GM21529 (cell line): Measurements from ENCODE around the gene SURF4.

Experiments
- ATAC-seq: cut with Tn5 transposase; IDR thresholded peaks from one replicate; pipeline ENCODE4 v1.9.1; 2021; ENCODE audit not compliant: unreplicated experiment

SURF4 gene

DNA sequence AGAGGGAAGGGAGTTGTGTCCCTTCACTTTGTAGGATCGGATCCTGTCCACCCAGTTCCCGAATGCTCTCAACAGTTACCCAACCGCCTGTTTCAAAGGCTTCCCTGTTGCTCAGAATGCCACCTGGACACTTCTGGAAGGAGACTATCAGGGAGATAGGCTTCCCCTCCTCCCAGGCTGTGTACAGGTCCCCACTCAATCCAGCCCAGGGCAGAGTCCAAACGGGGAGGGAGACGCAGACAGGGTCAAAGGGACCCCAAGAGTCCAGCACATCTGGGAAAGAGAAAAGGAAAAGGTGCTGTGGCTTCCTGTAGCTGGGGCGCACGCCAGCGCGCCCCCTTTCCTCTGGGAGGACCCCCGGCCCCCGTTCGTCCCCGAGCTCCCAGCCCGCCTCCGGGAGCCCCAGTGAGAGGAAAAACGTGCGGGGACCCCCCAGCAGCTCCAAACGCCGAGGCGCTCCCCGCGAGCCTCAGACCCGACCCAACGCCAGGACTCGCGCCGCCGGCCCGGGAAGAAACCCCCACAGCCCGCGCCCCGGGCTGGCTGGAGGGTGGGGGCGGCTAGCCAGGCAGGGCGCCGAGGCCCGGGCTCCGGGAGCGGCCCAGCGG is 640 bp downstream of the SURF4 start:
- ATAC-seq, result peak; percentile 17

GRCh38 chr9:133374612-133375115 is 1.2 kb downstream of the SURF4 start:
- ATAC-seq, result no peak

DNA sequence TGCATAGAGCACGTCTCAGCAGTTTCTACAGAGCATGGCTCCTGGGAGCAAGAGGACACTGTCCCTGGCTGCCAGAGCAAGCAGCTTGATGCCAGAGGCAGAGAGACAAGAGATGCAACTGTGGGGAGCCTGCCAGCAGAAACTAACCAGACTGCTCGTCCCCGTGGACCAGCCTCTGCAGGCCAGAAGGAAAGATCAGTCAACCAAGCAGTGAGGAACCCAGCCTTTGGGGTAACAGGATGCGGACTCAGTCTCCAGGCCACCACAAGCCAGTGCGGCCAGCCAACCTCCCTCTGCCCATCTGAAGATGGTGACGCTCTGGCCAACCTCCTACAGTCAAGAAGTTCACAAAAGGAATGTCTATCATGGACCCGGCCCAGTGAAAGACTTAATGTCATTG is 3.7 kb downstream of the SURF4 start:
- ATAC-seq, result no peak

- no peak for ATAC-seq
Observed at GRCh38 chr9:133371261-133371711, 4.6 kb downstream of the SURF4 start.

DNA sequence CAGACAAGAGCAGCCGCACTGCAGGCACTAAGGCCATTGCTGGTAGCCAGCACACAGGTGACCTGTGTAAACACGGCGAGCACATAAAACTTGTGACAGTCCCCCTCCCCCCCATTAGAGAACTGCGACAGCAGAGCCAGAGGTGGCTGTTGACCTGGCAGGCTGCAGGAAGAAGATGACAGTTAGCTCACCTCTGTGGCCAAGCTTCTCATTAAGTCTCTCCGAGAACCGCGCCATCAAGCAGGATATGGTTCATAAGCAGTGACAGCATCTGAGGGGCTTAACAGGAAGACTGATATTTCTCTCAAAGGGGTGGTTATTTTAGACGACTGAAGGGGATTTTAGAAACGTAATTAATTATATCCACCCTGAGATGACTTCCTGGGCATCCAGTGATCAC is 5.2 kb downstream of the SURF4 start:
- no peak for ATAC-seq

DNA sequence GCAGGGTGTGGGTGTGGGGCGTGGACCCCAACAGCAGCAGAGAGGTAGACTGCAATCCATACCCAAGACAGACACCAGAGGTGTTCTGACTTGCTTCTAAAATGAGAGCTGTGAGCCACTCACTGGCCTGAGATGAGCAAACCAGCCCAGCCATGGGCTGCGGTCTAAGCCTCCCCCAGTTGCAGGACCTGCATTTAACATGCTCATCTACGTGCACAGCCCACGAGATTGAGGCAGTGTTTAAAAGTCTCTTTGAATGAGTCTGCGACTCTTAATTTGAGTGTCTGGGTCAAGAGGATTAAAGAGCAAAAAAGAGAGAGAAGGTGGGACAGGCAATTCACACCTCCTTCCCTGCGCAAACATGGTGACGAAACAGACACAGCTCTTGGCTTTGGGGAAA is 5.9 kb downstream of the SURF4 start:
- no peak for ATAC-seq

- ATAC-seq, result no peak
Observed at GRCh38 chr9:133369422-133369821, 6.4 kb downstream of the SURF4 start.

DNA sequence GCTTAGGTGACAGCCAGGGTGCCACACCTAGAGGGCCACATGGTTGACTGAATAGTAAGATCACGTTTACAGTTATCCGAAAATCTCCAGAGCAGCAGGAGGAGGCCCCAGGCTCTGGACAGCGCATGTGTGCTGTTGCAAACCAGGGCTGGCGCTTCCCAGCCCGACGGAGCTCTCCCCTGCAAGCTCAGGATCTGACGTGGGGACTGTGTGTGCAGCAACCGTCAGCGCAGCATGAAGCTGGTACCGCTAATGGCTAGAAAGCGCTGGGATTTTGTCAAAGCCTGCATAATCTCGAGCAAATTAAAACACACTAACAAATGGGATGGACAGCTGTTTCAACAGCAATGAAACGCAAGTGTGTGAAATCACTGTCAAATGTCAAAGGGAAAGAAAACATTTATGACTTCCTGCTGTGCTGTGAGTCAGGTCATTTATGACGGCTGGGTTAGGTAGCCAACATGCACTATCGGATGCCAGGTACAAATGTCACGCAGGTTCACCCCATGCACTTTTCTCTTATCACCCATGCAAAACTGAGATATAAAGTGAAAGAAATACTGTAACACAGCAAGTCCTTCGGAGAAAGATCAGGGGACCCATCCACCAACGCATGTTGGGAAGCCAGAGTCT is 7.5 kb downstream of the SURF4 start:
- no peak for ATAC-seq

GRCh38 chr9:133367778-133368177 is 8.1 kb downstream of the SURF4 start:
- no peak for ATAC-seq

GRCh38 chr9:133367221-133367620 is 8.6 kb downstream of the SURF4 start:
- ATAC-seq, result no peak

DNA sequence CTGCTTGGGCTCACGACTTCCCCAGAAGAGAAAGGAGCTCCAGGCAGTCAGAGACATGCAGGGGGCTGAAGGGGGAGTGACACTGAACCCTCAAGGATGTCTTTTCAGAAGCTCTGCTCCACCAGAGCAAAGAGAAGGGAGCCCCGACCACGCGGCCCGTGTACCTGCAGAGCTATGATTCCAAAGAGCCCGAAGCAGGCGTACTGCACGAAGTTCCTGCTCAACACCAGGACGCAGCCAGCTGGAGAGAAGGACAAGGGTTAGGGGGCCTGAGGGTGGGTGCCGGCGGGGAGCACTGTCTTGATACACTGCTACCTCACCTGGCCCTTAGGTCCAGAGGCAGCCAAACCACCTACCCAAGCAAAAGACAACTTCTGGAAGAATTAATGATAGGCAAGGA is 9.4 kb downstream of the SURF4 start:
- no peak for ATAC-seq

- ATAC-seq, result no peak
Observed at GRCh38 chr9:133362359-133363044, 13.4 kb downstream of the SURF4 start.

GRCh38 chr9:133361507-133362092 is 14.3 kb downstream of the SURF4 start:
- ATAC-seq, result no peak

DNA sequence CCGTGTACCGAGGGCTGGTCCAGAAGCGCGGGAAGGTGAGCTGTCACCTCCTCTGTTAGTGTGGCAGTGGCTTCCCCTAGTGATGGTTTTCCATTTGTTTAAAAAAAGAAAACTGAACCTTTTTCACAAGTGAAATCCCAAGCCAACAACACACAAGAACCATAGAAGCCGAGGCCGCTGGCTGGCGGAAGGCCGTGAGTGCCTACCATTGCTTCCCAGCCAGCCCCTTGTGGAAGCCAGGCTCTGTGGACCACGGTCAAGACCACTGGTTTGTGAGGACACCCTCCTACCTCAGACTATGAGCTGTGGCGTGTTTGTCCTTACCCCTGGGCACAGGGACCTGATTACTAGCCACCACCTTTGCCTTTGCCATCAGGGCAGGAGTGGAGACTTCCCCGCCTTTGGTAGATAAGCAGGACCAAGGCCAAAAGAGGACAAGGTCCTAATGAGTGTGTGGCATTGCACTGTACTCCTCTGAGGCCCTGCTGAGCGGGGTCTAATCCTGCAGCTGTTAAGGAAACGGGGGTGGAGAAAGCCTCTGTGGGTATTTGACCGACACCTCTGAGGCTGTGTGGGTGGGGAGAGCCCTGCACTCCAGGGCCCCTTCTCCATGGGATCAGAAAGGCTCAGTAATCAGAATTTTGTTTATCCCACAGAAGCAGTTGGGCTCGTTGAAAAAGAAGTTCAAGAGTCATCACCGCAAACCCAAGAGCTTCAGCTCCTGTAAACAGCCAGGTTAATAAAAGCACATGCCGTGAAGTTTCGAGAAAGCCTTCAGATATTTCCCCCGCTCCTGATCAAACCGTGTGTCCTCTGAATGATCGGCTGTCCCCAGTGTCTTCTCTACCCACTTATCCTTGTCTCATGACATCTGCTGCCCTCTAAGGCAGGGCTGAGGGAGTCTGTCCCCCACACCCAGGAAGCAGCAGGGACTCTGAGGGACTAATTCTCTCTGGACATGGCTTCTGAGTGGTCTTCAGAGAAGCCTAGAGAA is 15.2 kb downstream of the SURF4 start:
- no peak for ATAC-seq

DNA sequence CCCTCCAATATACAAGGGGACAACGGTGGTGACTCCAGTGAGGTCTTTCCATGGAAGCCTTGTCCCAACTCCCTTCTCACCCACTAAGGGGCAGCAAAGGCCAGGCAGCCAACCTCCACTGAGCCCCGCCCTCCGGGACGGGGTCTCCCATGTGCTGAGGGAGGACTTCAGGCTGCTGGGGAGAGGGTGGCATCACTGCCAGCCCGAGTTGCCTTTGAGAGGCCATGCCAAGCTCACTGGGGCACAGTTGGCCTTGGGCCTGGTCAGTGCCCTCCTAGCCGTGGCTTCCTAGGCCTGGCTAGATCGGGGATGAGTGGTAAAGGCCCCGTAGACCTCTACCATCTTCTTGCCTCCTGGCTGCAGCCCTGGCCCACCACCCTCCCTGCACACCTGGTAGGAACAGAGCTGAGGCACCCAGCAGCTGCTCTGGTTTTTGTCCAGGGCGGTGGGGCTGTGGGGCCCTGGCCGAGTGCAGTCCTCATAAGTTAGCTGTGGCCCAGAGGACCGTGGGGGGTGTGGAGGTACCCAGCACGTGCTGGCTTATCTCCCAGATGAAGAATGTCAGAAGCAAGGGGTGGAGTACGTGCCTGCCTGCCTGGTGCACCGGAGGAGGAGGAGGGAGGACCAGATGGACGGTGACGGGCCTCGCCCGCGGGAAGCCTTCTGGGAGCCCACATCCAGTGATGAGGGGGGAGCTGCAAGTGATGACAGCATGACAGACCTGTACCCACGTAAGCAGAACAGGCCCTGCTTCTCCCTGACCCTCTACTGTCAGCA is 16.3 kb downstream of the SURF4 start:
- no peak for ATAC-seq

- ATAC-seq, result no peak
Observed at GRCh38 chr9:133357656-133358055, 18.2 kb downstream of the SURF4 start.

DNA sequence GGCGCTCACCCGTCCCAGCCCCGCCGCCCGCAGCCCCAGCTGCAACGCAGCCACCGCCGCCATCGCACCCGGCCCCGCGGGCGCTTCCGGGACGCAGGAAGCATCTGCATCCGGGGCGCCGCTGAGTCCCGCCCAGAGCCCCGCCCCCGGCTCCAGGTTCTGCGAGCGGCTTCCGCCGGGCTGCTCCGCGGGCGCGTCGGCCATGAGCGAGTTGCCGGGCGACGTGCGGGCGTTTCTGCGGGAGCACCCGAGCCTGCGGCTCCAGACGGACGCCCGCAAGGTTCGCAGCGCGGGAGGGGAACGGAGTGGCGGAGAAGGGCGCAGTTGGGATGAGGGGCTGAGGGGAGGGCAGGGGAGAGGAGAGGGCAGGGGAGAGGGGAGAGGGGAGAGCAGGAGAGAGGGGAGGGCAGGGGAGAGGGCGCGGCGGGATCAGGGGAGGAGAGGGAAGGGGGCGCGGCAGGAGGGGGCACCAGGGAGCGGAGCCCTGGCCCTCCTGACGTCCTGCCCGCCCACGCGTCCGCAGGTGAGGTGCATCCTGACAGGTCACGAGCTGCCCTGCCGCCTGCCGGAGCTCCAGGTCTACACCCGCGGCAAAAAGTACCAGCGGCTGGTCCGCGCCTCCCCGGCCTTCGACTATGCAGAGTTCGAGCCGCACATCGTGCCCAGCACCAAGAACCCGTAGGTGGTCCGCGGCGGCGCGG is 19.3 kb downstream of the SURF4 start, which contains the start of the genes SURF1 and SURF2:
Gene SURF1, minus strand, starts transcription at position 97 of the 701 bp plus-strand sequence. Its CDS starts 34 bp downstream, at position 63.
Gene SURF2, plus strand, starts transcription at position 160 of the 701 bp plus-strand sequence. Its CDS starts 43 bp downstream, at position 203.
- ATAC-seq, result peak; percentile 60

DNA sequence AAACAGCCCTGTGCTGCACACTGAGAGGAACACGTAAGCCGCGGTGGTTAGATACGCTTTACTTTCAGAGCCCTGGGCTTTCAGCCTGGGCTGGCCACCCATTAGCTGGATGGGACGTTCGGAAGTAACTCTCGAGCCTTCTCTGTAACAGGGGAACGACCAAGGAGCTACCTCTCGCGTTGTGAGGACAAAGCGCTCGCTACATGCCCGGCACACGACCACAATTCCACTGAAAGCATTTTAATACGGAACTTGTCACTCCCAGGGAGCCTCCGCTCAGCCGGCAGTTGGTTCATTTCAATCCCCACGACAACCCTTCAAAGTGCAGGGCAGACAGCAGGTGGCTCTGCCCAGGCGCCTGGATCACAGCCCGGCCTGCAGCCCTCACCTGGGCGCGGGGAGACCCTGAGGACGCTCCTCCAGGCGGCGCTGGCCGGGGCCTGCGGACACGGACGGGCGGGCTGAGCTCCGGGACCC is 19.9 kb downstream of the SURF4 start:
- peak; percentile 12 for ATAC-seq

GRCh38 chr9:133354766-133355165 is 21.1 kb downstream of the SURF4 start:
- ATAC-seq, result no peak
